GM18526 (cell line): ENCODE results near the gene GAPT.

Experiments used
- POLR2A ChIP-seq: IDR thresholded peaks from 3 replicates; pipeline ENCODE4 v1.6.1; 2011; ENCODE audit not compliant: insufficient read length; ENCODE audit errors: extremely low read depth

Gene GAPT

GRCh38 chr5:58484505-58484904 is 6.7 kb upstream of the GAPT start:
- TF ChIP-seq POLR2A: no peak

DNA sequence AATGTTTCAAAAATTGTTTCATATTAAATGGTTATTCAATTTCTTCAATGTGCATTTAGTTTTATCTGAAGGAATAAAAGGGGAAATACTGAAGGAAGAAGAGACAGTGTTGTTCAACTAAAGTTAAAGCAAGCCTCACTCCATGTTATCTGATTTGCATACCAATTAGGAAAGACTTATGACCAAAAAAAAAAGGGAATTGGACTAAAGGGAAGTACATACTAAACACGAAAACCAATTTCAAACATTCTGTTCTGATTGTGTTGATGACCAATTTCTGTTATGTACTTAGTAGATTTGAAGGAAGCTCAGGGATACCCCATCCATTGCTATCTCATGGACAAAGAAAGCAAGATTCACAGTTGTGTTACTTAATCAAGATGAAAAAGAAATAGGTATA is 4.9 kb upstream of the GAPT start:
- TF ChIP-seq POLR2A: no peak

DNA sequence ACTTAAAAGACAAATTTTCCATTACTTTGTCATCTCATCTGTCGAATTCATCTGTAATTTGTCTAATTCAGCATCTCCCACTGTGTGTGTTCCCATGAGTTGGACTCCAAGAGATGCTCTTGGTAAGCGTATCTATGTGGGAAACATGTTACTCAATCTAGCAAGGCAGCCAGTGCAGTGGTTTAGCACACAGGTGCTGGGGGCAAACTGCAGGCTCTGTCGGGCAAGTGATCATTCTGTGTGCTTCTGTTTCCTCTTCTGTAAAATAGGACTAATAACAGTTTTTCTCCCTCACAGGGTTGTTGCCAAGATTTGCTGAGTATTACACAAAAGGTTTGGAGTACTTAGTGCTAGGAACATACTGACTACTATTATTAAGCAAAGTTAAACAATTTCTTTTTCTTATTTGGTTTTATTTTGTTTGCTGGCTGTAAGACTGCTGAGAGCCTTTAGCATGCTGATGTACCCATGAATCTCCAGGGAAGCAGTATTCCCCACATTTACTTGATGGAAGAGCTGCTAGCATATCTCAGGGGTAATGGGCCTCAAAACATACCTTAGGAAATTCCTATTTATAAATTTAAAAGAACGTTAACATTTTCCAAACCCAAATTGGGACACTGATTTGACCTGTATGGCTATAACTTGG is 709 bp upstream of the GAPT start:
- no peak for TF ChIP-seq POLR2A

- no peak for TF ChIP-seq POLR2A
Observed at GRCh38 chr5:58493141-58493540, 1.9 kb downstream of the GAPT start.

DNA sequence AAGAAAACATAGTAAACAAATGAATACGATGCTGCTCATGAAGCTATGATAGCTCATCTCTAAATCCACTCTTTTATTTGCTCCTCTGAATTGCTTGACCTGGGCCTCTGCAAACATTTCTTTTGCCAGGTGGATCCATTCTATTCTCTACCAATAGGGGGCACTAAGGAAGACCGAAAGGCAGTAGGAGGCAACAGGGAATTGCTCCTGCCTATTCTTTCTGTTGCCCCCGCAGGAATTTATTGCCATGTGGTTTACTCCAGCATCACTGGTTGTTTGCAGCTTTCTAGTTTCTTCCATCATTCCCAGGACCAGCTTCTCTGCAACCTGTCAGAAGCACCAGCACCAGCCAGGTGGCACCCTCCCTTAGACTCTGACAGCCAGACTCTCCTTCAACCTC is 5.3 kb downstream of the GAPT start:
- no peak for TF ChIP-seq POLR2A

DNA sequence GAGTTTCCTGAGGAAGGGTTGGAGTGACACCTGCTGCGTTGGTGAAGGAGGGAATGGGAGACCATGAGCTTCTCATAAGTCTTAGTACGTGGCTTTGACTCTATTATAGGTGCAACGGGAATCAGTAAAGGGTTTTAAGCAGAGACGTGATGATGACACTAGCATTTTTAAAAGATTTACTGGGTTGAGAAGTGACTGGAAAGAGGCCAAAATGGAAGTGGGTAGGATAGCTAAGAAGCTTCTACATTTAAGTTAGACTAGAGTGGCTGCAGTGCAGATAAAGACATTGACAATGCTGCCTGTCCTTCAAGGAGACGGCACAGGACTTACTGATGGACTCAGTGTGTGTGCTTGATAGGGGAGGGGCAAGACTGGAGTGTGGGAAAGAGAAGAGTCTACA is 6.2 kb downstream of the GAPT start:
- no peak for TF ChIP-seq POLR2A

- no peak for TF ChIP-seq POLR2A
Observed at GRCh38 chr5:58497921-58498320, 6.7 kb downstream of the GAPT start.

- TF ChIP-seq POLR2A: no peak
Observed at GRCh38 chr5:58498340-58498942, 7.2 kb downstream of the GAPT start.

GRCh38 chr5:58499231-58499630 is 8.0 kb downstream of the GAPT start:
- no peak for TF ChIP-seq POLR2A

- TF ChIP-seq POLR2A: no peak
Observed at GRCh38 chr5:58499941-58500340, 8.7 kb downstream of the GAPT start.

- TF ChIP-seq POLR2A: no peak
Observed at GRCh38 chr5:58501778-58502417, 10.7 kb downstream of the GAPT start.

GRCh38 chr5:58503390-58504046 is 12.3 kb downstream of the GAPT start:
- no peak for TF ChIP-seq POLR2A

GRCh38 chr5:58504766-58505165 is 13.5 kb downstream of the GAPT start:
- TF ChIP-seq POLR2A: no peak

DNA sequence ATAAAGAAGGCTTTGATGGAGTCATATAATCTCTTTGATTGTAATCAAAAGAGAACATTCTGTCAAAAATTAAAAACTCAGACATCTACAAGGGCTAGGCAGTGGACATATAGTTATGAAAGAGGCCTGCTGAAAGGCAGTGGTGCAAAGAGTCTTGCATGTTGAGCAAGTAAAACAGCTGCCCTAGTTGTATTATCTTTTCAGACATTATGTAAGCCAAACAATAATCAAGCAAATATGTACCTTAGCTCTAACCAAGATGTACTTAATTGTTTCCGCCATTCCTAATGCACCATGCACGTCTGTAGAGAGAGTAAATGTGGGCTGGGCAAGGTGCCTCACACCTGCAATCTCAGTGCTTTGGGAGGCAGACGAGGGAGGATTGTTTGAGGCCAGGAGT is 14.3 kb downstream of the GAPT start:
- no peak for TF ChIP-seq POLR2A

GRCh38 chr5:58505971-58506640 is 14.9 kb downstream of the GAPT start:
- no peak for TF ChIP-seq POLR2A

GRCh38 chr5:58507715-58508114 is 16.5 kb downstream of the GAPT start:
- no peak for TF ChIP-seq POLR2A
